ENCODE data around the gene ASB18. TPM values are rescaled to one million over a fixed set of nuclear protein-coding genes. Genes with fewer than 3 reads are reported as not detected.
A peak's percentile ranks its signal among the peaks of the same experiment; 100 is the strongest.

The ASB18 gene
- total and polyA plus RNA-seq, 7 experiments from 2014 or later, result not detected

- Mint-ChIP-seq H3K4me3 (peak overlapping the region in 2 of 10 donors; percentile 32 to 46), H3K4me1 (peaks cover 0 to 22% (median 16%) of the 10 kb centered on the region in 7 donors), H3K27ac (no peak overlapping the region), H3K36me3 (no peaks in the 10 kb centered on the region), H3K27me3 (peaks cover 55 to 73% (median 59%) of the 10 kb centered on the region in 5 donors), H3K9me3 (peaks cover 0 to 2% (median 0%) of the 10 kb centered on the region in 11 donors)
- CTCF ChIA-PET, result no interaction called here
- DNase-seq (no peak), ATAC-seq (no peak)
- Histone ChIP-seq H3K27me3 (ENCODE audit: control insufficient read depth in 2 of 2, insufficient read depth in 2 of 2, low read length in 2 of 2) (peaks cover 0 to 6% of the 10 kb centered on the region in 2 donors), H3K4me1 (ENCODE audit: control insufficient read depth in 2 of 2, insufficient read depth in 2 of 2, low read length in 2 of 2) (no peaks in the 10 kb centered on the region), H3K9me3 (ENCODE audit: control insufficient read depth in 2 of 3, low read length in 3 of 3) (no peaks in the 10 kb centered on the region), H3K27ac (ENCODE audit: low read depth, low read length) (no peak overlapping the region), H3K4me3 (ENCODE audit: low read length) (no peak overlapping the region), H3K36me3 (ENCODE audit: control insufficient read depth in 2 of 3, insufficient read depth in 3 of 3, low read length in 3 of 3) (no peaks in the 10 kb centered on the region)
- intact Hi-C loops (cut with micrococcal nuclease), result no loop called here
- POLR2A ChIA-PET, result no interaction called here
Measured at GRCh38 chr2:236162031-236162845, 102.0 kb downstream of the ASB18 start.

- Histone ChIP-seq H3K9me3 (ENCODE audit: control insufficient read depth in 2 of 3, low read length in 3 of 3) (no peaks in the 10 kb centered on the region), H3K4me3 (ENCODE audit: low read length) (no peak overlapping the region), H3K4me1 (ENCODE audit: control insufficient read depth in 2 of 2, insufficient read depth in 2 of 2, low read length in 2 of 2) (no peaks in the 10 kb centered on the region), H3K27me3 (ENCODE audit: control insufficient read depth in 2 of 2, insufficient read depth in 2 of 2, low read length in 2 of 2) (peaks cover 0 to 6% of the 10 kb centered on the region in 2 donors), H3K27ac (ENCODE audit: low read depth, low read length) (no peak overlapping the region), H3K36me3 (ENCODE audit: control insufficient read depth in 2 of 3, insufficient read depth in 3 of 3, low read length in 3 of 3) (no peaks in the 10 kb centered on the region)
- ChIA-PET CTCF (no interaction called here), POLR2A (no interaction called here)
- Mint-ChIP-seq H3K9me3 (peaks cover 0 to 2% (median 0%) of the 10 kb centered on the region in 11 donors), H3K27me3 (peaks cover 54 to 68% (median 55%) of the 10 kb centered on the region in 5 donors), H3K4me3 (no peak overlapping the region), H3K27ac (no peak overlapping the region), H3K4me1 (peaks cover 0 to 21% (median 13%) of the 10 kb centered on the region in 7 donors), H3K36me3 (no peaks in the 10 kb centered on the region)
- intact Hi-C loops (cut with micrococcal nuclease), result no loop called here
- ATAC-seq (no peak), DNase-seq (no peak)
Measured at GRCh38 chr2:236161531-236161930, 102.7 kb downstream of the ASB18 start.

- Mint-ChIP-seq H3K4me1 (peaks cover 0 to 17% (median 8%) of the 10 kb centered on the region in 7 donors), H3K27me3 (peaks cover 50 to 67% (median 52%) of the 10 kb centered on the region in 5 donors), H3K36me3 (no peaks in the 10 kb centered on the region), H3K4me3 (no peak overlapping the region), H3K27ac (no peak overlapping the region), H3K9me3 (peaks cover 0 to 3% (median 0%) of the 10 kb centered on the region in 11 donors)
- no peaks in the 10 kb centered on the region for H3K36me3 ChIP-seq (ENCODE audit: control insufficient read depth in 2 of 3, insufficient read depth in 3 of 3, low read length in 3 of 3)
- ATAC-seq, result no peak
- no peak overlapping the region for H3K27ac ChIP-seq (ENCODE audit: low read depth, low read length)
- H3K4me3 ChIP-seq (ENCODE audit: low read length), result no peak overlapping the region
- H3K9me3 ChIP-seq (ENCODE audit: control insufficient read depth in 2 of 3, low read length in 3 of 3), result no peaks in the 10 kb centered on the region
- intact Hi-C loops (cut with micrococcal nuclease), result no loop called here
- DNase-seq, result no peak
- peaks cover 0 to 3% of the 10 kb centered on the region in 2 donors for H3K27me3 ChIP-seq (ENCODE audit: control insufficient read depth in 2 of 2, insufficient read depth in 2 of 2, low read length in 2 of 2)
- ChIA-PET POLR2A (no interaction called here), CTCF (no interaction called here)
- no peaks in the 10 kb centered on the region for H3K4me1 ChIP-seq (ENCODE audit: control insufficient read depth in 2 of 2, insufficient read depth in 2 of 2, low read length in 2 of 2)
Measured at GRCh38 chr2:236161082-236161462, 103.1 kb downstream of the ASB18 start.

GRCh38 chr2:236160366-236161081 lies 103.7 kb downstream of the ASB18 start:
- H3K4me1 Mint-ChIP-seq, result peaks cover 0 to 17% (median 8%) of the 10 kb centered on the region in 7 donors
- H3K27me3 Mint-ChIP-seq, result peaks cover 49 to 67% (median 49%) of the 10 kb centered on the region in 5 donors

GRCh38 chr2:236159778-236160170 lies 104.4 kb downstream of the ASB18 start:
- POLR2A ChIA-PET, result no interaction called here
- no peak overlapping the region for H3K27ac Mint-ChIP-seq
- peaks cover 41 to 65% (median 49%) of the 10 kb centered on the region in 5 donors for H3K27me3 Mint-ChIP-seq

More at GRCh38 chr2:236160366-236161081, 103.7 kb downstream of the ASB18 start:
- POLR2A ChIA-PET, result no interaction called here
- intact Hi-C loops (cut with micrococcal nuclease), result no loop called here
- no peak for ATAC-seq
- H3K27ac ChIP-seq (ENCODE audit: low read depth, low read length), result no peak overlapping the region
- Mint-ChIP-seq H3K9me3 (peaks cover 0 to 3% (median 0%) of the 10 kb centered on the region in 11 donors), H3K4me3 (no peak overlapping the region), H3K36me3 (no peaks in the 10 kb centered on the region), H3K27ac (no peak overlapping the region)
- CTCF ChIA-PET, result no interaction called here
- H3K4me3 ChIP-seq (ENCODE audit: low read length), result no peak overlapping the region
- no peaks in the 10 kb centered on the region for H3K9me3 ChIP-seq (ENCODE audit: control insufficient read depth in 2 of 3, low read length in 3 of 3)
- no peaks in the 10 kb centered on the region for H3K36me3 ChIP-seq (ENCODE audit: control insufficient read depth in 2 of 3, insufficient read depth in 3 of 3, low read length in 3 of 3)
- no peaks in the 10 kb centered on the region for H3K4me1 ChIP-seq (ENCODE audit: control insufficient read depth in 2 of 2, insufficient read depth in 2 of 2, low read length in 2 of 2)
- no peaks in the 10 kb centered on the region for H3K27me3 ChIP-seq (ENCODE audit: control insufficient read depth in 2 of 2, insufficient read depth in 2 of 2, low read length in 2 of 2)
- DNase-seq, result no peak

GRCh38 chr2:236158969-236159777 lies 105.0 kb downstream of the ASB18 start:
- Histone ChIP-seq H3K9me3 (ENCODE audit: control insufficient read depth in 2 of 3, low read length in 3 of 3) (no peaks in the 10 kb centered on the region), H3K36me3 (ENCODE audit: control insufficient read depth in 2 of 3, insufficient read depth in 3 of 3, low read length in 3 of 3) (no peaks in the 10 kb centered on the region), H3K4me1 (ENCODE audit: control insufficient read depth in 2 of 2, insufficient read depth in 2 of 2, low read length in 2 of 2) (no peaks in the 10 kb centered on the region), H3K27me3 (ENCODE audit: control insufficient read depth in 2 of 2, insufficient read depth in 2 of 2, low read length in 2 of 2) (no peaks in the 10 kb centered on the region), H3K27ac (ENCODE audit: low read depth, low read length) (no peak overlapping the region), H3K4me3 (ENCODE audit: low read length) (no peak overlapping the region)
- intact Hi-C loops (cut with micrococcal nuclease), result no loop called here
- Mint-ChIP-seq H3K27me3 (peaks cover 44 to 63% (median 50%) of the 10 kb centered on the region in 5 donors), H3K4me1 (peaks cover 0 to 9% (median 0%) of the 10 kb centered on the region in 7 donors), H3K27ac (no peak overlapping the region), H3K4me3 (no peak overlapping the region), H3K9me3 (peaks cover 0 to 10% (median 5%) of the 10 kb centered on the region in 11 donors), H3K36me3 (no peaks in the 10 kb centered on the region)
- ATAC-seq, result no peak
- ChIA-PET CTCF (no interaction called here), POLR2A (no interaction called here)
- DNase-seq, result no peak

More at GRCh38 chr2:236159778-236160170, 104.4 kb downstream of the ASB18 start:
- no peak overlapping the region for H3K4me3 Mint-ChIP-seq
- H3K27me3 ChIP-seq (ENCODE audit: control insufficient read depth in 2 of 2, insufficient read depth in 2 of 2, low read length in 2 of 2), result no peaks in the 10 kb centered on the region
- H3K4me3 ChIP-seq (ENCODE audit: low read length), result no peak overlapping the region
- peaks cover 0 to 6% (median 0%) of the 10 kb centered on the region in 11 donors for H3K9me3 Mint-ChIP-seq
- DNase-seq (no peak), ATAC-seq (no peak)
- H3K36me3 ChIP-seq (ENCODE audit: control insufficient read depth in 2 of 3, insufficient read depth in 3 of 3, low read length in 3 of 3), result no peaks in the 10 kb centered on the region
- no peaks in the 10 kb centered on the region for H3K36me3 Mint-ChIP-seq
- no peaks in the 10 kb centered on the region for H3K4me1 ChIP-seq (ENCODE audit: control insufficient read depth in 2 of 2, insufficient read depth in 2 of 2, low read length in 2 of 2)
- intact Hi-C loops (cut with micrococcal nuclease), result no loop called here
- no peak overlapping the region for H3K27ac ChIP-seq (ENCODE audit: low read depth, low read length)
- H3K9me3 ChIP-seq (ENCODE audit: control insufficient read depth in 2 of 3, low read length in 3 of 3), result no peaks in the 10 kb centered on the region
- peaks cover 0 to 11% (median 2%) of the 10 kb centered on the region in 7 donors for H3K4me1 Mint-ChIP-seq
- CTCF ChIA-PET, result no interaction called here

Measured in naive thymus-derived CD4-positive, alpha-beta T cell (primary cell).